ENCODE data around the gene CELSR1.

CELSR1 gene

DNA sequence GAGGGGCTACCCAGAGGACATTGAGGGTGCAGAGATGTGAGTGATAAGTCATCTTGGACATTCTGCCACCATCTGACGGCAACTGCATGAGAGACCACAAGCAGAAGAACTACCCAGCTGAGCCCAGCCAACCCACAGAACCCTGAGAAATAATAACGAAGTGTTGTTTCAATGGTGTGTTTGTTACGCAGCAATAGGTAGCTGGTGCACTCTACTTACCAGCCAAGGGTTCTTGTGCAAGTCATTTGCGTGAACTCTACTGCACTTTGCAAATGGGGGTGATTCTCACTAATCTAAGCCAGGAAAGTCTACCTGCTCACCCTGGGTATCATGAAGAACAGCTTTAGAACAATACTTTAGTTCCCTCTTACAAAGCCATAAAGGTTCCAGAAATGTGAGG is 15.8 kb upstream of the CELSR1 start:
- Mint-ChIP-seq H3K36me3 (ENCODE audit: insufficient read depth) (no peaks in the 10 kb centered on the region), H3K9me3 (no peaks in the 10 kb centered on the region), H3K4me3 (no peak overlapping the region), H3K27ac (no peak overlapping the region), H3K27me3 (peaks cover 30 to 63% of the 10 kb centered on the region in 2 donors), H3K4me1 (ENCODE audit: low read depth in 2 of 2) (no peaks in the 10 kb centered on the region)
- no peak for DNase-seq
- ATAC-seq (replicated peaks), result no peak

DNA sequence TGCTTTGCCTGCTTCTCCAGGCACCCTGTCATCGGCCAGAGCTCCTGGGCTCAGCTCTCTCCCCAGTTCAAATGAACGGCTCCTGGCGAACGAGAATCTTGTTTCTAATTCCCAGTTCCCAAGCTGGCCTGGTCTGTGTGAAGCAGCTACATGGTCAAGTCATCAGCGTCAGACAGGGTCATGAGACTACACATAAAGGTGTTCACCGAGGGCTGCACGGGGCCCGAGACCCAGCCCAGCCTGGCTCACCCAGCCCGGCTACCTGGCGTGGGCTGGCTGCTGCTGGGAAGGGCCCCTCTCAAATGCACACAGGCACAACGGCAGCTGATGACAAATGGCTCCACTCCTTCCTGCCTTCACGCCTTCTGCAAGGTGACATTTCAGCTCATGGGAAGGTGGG is 14.6 kb upstream of the CELSR1 start:
- DNase-seq (no peak), ATAC-seq (replicated peaks) (no peak)
- Mint-ChIP-seq H3K4me1 (ENCODE audit: low read depth in 2 of 2) (no peaks in the 10 kb centered on the region), H3K27ac (no peak overlapping the region), H3K36me3 (ENCODE audit: insufficient read depth) (no peaks in the 10 kb centered on the region), H3K27me3 (peaks cover 37 to 74% of the 10 kb centered on the region in 2 donors), H3K4me3 (no peak overlapping the region), H3K9me3 (no peaks in the 10 kb centered on the region)

DNA sequence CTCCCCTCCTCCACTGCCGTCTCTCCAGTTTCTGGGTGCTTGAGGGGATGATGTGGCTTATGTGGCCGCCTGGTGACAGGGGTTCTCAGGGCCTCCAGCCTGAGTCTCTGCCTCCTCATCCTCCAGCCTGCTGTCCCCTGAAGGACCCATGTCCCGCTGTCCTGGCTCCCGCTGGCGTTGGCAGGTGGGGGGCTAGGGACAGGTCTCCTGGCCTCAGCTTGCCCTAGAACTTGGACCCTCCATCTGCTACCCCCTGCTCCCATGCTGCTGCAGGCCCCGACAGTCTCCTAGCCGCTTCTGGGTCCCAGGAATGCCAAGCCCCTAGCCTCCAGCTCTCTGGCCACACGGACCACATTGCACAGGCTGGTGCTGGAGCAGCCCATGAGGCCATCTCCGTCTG is 13.9 kb upstream of the CELSR1 start:
- H3K27ac Mint-ChIP-seq, result no peak overlapping the region

DNA sequence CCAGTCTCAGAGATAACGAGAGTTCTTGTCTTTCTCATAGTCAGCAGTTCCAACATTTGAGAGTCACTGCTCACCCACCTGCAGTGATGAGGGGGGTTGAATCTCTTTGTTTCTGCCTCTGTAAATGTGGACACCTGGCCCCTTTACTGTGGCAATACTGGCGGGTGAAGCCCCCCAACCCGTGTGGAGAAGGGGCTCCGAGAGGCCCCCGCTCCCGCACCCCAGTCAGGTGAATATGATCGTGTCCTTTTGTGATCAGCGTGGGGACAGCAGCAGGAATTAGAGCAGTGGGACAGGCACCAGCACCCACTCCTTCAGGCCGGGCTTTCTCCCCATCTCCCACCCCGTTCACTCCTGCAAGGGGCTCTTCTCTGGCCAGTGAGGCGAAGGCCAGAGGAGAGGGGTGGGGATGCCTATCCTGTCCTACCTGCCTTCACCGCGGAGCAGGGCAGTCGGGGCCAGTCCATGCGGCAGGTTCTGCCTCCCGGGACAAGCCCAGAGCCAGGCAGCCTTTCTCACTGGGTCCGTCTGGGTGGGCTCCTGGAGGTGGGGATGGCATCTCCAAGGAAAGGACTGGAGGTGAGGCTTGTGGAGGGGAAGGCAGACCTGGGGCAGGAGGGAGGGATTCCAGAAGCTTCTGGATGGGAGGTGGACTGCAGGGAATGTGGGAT is 12.7 kb upstream of the CELSR1 start:
- H3K4me3 Mint-ChIP-seq, result no peak overlapping the region
- no peaks in the 10 kb centered on the region for H3K9me3 Mint-ChIP-seq
- ATAC-seq (replicated peaks) (no peak), DNase-seq (no peak)
- no peak overlapping the region for H3K27ac Mint-ChIP-seq
- no peaks in the 10 kb centered on the region for H3K36me3 Mint-ChIP-seq (ENCODE audit: insufficient read depth)
- H3K27me3 Mint-ChIP-seq, result peaks cover 44 to 86% of the 10 kb centered on the region in 2 donors
- no peaks in the 10 kb centered on the region for H3K4me1 Mint-ChIP-seq (ENCODE audit: low read depth in 2 of 2)

More for the DNA sequence above, 13.9 kb upstream of the CELSR1 start:
- Mint-ChIP-seq H3K27me3 (peaks cover 38 to 80% of the 10 kb centered on the region in 2 donors), H3K4me3 (no peak overlapping the region), H3K36me3 (ENCODE audit: insufficient read depth) (no peaks in the 10 kb centered on the region), H3K9me3 (no peaks in the 10 kb centered on the region), H3K4me1 (ENCODE audit: low read depth in 2 of 2) (no peaks in the 10 kb centered on the region)
- DNase-seq (no peak), ATAC-seq (replicated peaks) (no peak)

DNA sequence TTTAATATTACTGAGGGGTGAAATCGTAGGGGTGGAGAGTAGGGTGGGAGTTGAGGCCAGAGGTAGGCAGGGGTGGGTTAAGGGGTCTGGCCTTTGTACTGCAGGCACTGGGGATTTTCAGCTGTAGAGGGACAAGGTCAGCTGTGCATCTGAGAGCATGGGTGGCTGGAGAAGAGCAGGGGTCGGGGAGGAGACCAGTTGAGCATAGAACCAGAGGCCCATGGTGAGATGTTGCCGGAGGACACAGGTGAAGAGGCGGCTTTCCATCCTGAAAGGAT is 12.1 kb upstream of the CELSR1 start:
- no peak for DNase-seq
- Mint-ChIP-seq H3K4me1 (ENCODE audit: low read depth in 2 of 2) (no peaks in the 10 kb centered on the region), H3K9me3 (no peaks in the 10 kb centered on the region), H3K27me3 (peaks cover 44 to 80% of the 10 kb centered on the region in 2 donors), H3K36me3 (ENCODE audit: insufficient read depth) (no peaks in the 10 kb centered on the region), H3K27ac (no peak overlapping the region), H3K4me3 (no peak overlapping the region)
- ATAC-seq (replicated peaks), result no peak

DNA sequence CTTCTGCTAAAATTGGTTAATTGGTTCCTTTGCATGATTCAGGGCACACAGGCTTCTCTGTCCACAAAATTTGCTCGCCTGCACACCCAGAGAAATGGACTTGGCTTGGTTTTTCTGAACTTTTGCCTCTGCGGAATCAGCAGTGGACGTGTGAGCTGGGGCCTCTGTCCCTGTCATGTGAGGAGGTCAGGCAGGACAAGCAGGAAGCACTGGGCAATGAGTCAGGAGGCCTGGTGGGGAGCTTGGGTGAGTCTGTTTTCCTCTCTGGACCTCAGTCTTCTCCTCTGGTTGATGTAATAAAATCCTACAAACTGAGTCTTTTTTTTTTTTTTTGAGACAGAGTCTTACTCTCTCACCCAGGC is 10.4 kb upstream of the CELSR1 start:
- Mint-ChIP-seq H3K27me3 (peaks cover 47 to 74% of the 10 kb centered on the region in 2 donors), H3K4me3 (no peak overlapping the region), H3K36me3 (ENCODE audit: insufficient read depth) (no peaks in the 10 kb centered on the region), H3K27ac (no peak overlapping the region), H3K4me1 (ENCODE audit: low read depth in 2 of 2) (no peaks in the 10 kb centered on the region), H3K9me3 (no peaks in the 10 kb centered on the region)
- DNase-seq (no peak), ATAC-seq (replicated peaks) (no peak)

DNA sequence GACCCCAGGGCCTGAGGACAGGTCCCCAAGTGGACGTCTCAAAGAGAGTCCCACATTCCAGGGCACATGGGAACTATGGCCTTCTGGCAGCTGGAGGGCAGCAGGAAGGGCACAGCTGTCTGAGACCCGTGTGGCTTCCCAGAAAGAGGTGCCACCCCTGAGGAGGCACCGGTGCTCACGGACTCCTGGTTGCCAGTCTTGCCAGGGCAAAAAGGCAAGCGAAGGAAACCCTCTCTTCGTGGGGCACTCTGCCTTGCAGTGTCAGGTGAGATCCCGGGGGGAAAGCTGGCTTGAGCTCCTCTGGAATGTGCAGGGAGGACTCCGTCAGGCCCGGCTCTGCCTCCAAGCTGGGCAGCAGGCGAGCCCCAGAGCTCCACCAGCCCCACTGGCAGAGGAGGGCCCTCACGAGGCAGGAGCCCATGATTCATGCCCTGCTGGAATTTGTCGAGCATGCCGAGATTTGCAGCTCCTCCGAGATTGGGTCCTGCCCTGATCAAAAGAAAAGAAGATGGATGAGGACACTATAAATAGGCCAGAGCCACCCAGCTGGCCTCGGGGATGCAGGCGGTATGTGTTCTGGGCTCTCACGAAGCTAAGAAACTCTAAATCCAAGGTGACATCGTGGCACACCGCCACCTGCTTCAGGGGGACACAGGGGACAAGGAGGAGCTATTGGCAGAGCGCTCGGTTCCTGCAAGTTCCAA is 9.9 kb upstream of the CELSR1 start:
- Mint-ChIP-seq H3K4me3 (no peak overlapping the region), H3K9me3 (no peaks in the 10 kb centered on the region), H3K27me3 (peaks cover 48 to 74% of the 10 kb centered on the region in 2 donors), H3K4me1 (ENCODE audit: low read depth in 2 of 2) (peaks cover 0 to 3% of the 10 kb centered on the region in 2 donors), H3K36me3 (ENCODE audit: insufficient read depth) (no peaks in the 10 kb centered on the region), H3K27ac (no peak overlapping the region)
- DNase-seq (no peak), ATAC-seq (replicated peaks) (no peak)

DNA sequence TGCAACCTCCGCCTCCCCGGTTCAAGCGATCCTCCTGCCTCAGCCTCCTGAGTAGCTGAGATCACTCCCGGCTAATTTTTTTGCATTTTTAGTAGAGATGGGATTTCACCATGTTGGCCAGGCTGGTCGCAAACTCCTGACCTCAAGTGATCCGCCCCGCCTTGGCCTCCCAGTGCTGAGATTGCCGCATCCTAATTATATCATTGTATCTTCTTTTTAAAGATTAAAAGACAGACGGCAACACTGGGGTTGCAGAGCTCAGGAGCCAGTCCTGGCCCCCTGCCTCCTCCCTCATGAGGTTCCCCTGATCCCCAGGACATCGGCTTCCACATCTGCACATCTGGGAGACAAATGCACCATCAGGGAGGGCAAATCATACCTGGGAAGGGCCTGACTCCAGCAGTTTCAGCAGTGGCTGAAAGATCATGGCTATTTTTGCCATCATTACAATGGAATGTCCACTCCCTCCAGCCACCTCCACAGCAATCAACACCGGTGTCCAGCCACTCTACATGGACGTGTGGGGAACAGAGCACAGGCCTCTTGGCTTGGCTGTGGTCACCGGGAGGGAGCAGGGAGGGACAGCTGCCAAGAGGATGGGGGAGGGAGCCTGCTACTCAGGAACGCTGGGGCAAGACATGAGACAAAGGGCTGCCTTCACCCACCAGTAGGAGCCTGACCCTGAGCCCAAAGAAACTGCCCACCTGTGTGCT is 9.2 kb upstream of the CELSR1 start:
- H3K4me1 Mint-ChIP-seq (ENCODE audit: low read depth in 2 of 2), result peaks cover 0 to 4% of the 10 kb centered on the region in 2 donors
- no peaks in the 10 kb centered on the region for H3K36me3 Mint-ChIP-seq (ENCODE audit: insufficient read depth)
- no peak for DNase-seq
- no peak for ATAC-seq (replicated peaks)
- no peak overlapping the region for H3K27ac Mint-ChIP-seq
- H3K4me3 Mint-ChIP-seq, result no peak overlapping the region
- H3K27me3 Mint-ChIP-seq, result peaks cover 45 to 78% of the 10 kb centered on the region in 2 donors
- H3K9me3 Mint-ChIP-seq, result no peaks in the 10 kb centered on the region

DNA sequence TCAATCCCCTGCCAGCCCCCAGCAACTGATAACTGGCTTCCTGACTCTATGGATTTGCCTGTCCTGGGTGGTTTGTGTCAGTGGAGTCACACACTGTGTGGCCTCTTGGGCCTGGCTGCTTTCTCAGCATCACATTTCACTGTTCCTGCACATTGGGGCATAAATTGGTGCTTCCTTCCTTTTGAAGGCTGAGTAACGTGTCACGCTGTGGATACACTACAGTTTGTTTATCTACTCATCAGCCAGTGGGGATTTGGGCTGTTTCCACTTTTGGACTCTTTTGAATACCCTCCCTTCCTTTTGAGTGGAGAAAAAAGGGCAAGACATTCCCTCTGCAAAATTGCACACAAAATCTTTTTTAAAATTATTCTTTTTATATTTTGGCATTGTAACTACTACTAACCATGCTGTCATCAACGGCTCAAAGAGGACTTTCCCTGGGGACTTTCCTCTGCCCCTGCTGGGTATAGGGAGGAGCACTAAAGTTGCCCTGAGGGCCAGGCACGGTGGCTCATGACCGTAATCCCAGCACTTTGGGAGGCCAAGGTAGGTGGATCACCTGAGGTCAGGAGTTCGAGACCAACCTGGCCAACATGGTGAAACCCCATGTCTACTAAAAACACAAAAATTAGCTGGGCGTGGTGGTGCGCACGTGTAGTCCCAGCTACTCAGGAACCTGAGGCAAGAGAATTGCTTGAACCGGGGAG is 7.8 kb upstream of the CELSR1 start:
- H3K4me3 Mint-ChIP-seq, result no peak overlapping the region
- H3K27me3 Mint-ChIP-seq, result peaks cover 46 to 80% of the 10 kb centered on the region in 2 donors
- no peaks in the 10 kb centered on the region for H3K36me3 Mint-ChIP-seq (ENCODE audit: insufficient read depth)
- DNase-seq, result no peak
- H3K9me3 Mint-ChIP-seq, result no peaks in the 10 kb centered on the region
- no peak for ATAC-seq (replicated peaks)
- no peak overlapping the region for H3K27ac Mint-ChIP-seq
- H3K4me1 Mint-ChIP-seq (ENCODE audit: low read depth in 2 of 2), result peaks cover 0 to 4% of the 10 kb centered on the region in 2 donors

DNA sequence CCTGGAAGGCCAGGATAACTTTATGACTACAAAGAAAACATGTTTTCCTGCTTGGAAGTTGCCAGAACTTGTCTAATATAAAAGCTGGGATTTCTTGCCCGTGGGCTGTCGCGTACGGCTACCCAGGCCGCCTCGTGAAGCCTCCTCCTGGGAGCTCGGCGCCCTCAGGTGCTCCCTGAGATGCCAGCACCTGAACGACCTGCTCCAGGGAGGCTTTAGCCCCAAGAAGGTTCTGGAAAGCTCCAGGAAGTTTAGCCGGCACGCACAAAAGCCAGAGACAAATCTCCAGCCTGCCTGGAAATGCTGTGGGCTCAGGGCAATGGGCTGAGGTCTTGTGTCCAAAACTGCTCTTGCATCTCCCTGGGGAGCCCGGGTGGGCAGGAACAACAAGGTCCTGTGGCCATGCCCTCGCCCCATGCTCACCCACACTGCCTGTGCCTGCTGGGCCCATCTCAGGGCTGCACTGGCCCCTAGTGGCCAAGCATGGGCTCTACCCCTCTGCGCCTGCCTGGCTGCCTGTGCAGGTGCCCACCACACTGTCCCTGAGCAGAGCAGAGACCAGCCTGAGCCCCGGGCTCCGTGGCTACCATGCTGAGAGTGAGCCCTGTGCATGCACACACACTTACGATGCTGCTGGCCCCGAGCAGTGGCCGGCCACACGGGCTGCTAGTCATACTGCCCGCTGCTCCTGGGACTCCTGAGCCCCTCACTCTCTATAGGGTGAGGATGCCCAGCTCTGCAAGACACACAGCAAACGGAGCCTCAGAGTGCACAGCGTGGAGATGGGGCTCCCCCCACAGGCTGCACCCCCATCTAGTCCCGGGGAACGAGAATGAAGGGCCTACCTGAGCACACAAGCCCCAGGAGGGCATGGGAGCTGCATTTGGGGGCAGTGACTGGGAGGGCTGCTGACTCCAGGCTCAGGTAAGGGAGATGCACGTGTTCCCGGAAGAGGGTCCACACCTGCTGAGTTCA is 4.9 kb upstream of the CELSR1 start:
- no peaks in the 10 kb centered on the region for H3K36me3 Mint-ChIP-seq (ENCODE audit: insufficient read depth)
- ATAC-seq (replicated peaks) (peak; percentile 100), DNase-seq (peak; percentile 74 to 80 (median 77))
- H3K4me1 Mint-ChIP-seq (ENCODE audit: low read depth in 2 of 2), result peaks cover 6 to 10% of the 10 kb centered on the region in 2 donors
- H3K9me3 Mint-ChIP-seq, result no peaks in the 10 kb centered on the region
- no peak overlapping the region for H3K27ac Mint-ChIP-seq
- H3K4me3 Mint-ChIP-seq, result no peak overlapping the region
- H3K27me3 Mint-ChIP-seq, result peaks cover 42 to 78% of the 10 kb centered on the region in 2 donors

DNA sequence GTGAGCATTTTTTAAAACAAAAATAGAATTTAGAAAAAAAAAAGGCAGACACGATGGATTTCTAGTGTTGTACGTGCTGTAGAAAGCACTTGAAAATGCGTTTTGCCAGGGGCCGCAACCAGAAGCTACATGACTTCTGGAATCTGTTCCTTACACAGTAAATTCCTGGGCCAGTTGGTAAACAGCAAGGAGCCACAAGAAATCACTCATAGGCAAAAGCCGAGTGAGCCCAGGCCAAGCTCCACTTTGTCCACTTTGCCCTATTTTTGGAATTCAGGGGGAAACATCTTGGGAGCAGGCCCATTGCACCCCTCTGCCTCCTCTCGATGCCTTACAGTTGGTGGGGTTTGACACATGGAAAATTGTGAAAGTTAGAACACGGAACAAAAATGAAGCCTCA is 4.1 kb upstream of the CELSR1 start:
- no peaks in the 10 kb centered on the region for H3K36me3 Mint-ChIP-seq (ENCODE audit: insufficient read depth)
- peaks cover 40 to 70% of the 10 kb centered on the region in 2 donors for H3K27me3 Mint-ChIP-seq
- no peak overlapping the region for H3K4me3 Mint-ChIP-seq
- no peaks in the 10 kb centered on the region for H3K9me3 Mint-ChIP-seq
- peaks cover 6 to 10% of the 10 kb centered on the region in 2 donors for H3K4me1 Mint-ChIP-seq (ENCODE audit: low read depth in 2 of 2)
- ATAC-seq (replicated peaks) (no peak), DNase-seq (no peak)
- no peak overlapping the region for H3K27ac Mint-ChIP-seq

DNA sequence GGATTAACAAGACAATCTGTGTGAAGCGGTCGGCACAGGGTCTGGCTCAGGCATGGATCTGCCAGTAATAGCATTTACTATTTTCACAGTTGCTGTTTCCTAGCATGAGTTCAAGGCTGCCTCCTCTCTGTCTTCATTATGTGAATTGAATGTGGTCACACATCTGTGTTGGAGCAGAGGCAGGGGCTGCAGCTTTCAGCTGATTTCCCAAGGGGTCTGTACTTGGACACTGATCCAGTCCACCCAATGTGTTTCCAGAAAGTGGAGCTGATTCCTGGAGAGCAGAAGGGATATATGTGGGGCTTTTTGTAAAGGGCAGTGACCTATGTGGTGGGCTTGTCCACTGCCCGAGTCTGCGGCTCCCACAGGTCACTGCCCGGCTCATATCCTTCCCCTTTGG is 3.5 kb upstream of the CELSR1 start:
- Mint-ChIP-seq H3K27ac (no peak overlapping the region), H3K4me3 (no peak overlapping the region), H3K27me3 (peaks cover 35 to 66% of the 10 kb centered on the region in 2 donors), H3K4me1 (ENCODE audit: low read depth in 2 of 2) (peaks cover 6 to 10% of the 10 kb centered on the region in 2 donors), H3K36me3 (ENCODE audit: insufficient read depth) (no peaks in the 10 kb centered on the region), H3K9me3 (no peaks in the 10 kb centered on the region)
- no peak for ATAC-seq (replicated peaks)
- no peak for DNase-seq

DNA sequence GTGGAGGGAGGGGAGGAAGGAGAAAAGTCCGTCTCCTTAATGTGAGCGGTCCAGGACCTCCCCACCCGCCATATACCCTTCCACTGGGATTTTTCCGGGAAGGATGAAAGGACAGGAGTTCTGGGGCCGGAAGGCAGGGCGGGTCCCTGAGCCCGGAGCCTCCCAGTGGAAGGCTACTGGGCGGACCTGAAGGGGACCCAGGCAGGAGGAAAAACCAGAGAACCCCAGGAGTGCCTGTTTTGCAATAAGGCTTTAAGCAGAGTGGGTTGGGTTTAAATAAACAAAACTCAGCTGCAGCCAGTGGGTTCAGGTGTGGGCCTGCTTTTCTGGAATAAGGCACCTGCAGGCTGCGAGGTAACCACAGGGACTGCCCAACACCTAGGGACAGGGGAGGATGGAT is 1.7 kb upstream of the CELSR1 start:
- peaks cover 33 to 65% of the 10 kb centered on the region in 2 donors for H3K27me3 Mint-ChIP-seq
- ATAC-seq (replicated peaks) (no peak), DNase-seq (no peak)
- H3K36me3 Mint-ChIP-seq (ENCODE audit: insufficient read depth), result no peaks in the 10 kb centered on the region
- peaks cover 6 to 10% of the 10 kb centered on the region in 2 donors for H3K4me1 Mint-ChIP-seq (ENCODE audit: low read depth in 2 of 2)
- no peaks in the 10 kb centered on the region for H3K9me3 Mint-ChIP-seq
- peak overlapping the region; percentile 18 to 64 for H3K4me3 Mint-ChIP-seq
- H3K27ac Mint-ChIP-seq, result no peak overlapping the region
